Activated CD8-positive, alpha-beta memory T cell treated with anti-CD3 and anti-CD28 coated beads for 1 hour (primary cell): ENCODE data around the gene FRMD3.

Experiments
- DNase-seq, 2 donors: peaks; one replicate each; pipeline ENCODE4 v3.0.0-alpha.2; 2020; ENCODE audit warnings: low read depth in 1 of 2; ENCODE audit errors: extremely low read depth in 1 of 2

The FRMD3 gene

DNA sequence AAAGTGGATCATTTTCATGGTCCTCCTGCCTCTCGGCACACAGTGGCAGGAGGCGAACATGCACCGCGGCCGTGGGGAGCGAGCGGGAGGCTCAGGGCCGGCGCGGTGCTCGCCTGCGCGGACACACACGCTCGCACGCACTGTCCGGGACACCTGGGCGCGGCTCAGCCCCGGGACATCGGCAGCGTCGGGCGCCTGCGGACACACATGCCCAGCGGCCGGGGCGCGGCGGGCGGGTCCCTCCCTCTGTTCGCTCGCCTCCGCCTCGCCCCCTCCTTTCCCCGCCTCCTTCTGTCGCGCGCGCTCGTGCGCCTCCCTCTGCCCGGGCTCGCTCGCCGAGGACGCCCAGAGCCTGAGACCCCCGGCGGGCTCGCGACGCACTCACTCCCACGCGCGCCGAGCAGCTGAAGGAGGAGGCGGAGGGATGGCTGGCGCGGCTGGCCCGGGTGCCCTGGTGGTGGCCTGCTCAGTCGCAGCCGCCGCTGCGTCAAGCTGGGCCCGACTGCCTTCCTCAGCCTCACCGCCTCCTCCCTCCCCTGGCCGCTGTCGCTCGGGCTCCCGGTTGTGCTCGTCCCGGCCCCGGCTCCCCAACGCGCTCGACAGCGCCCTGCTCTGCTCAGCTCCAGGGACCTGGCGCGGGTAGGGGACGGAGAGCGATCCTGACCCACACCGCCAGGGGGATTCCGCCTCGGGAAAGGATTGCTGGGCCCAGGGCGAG, at the start of gene FRMD3:
TSS of gene FRMD3 (minus strand) at position 230 of the 718 bp plus-strand sequence. CDS start at position 60, 170 bp downstream.
- DNase-seq = no peak

DNA sequence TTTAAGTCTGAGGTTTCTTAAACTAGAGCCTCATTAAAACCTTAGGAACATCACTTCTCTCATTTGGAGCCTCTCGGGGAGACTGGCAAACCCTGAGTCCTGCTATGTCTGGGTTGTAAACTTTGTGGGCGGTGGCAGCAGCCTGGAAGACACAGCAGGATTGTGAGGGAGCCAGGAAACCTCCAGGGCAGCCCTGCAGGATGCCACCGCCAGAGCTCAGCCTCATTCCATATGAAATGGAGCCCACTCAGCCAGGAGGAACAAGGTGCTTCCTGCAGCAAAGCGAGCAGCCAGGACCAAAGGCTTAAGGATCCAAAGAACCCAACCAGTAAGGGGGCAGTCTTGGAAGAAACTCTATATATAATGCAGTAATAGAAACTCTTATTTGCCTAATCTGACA, 46.8 kb upstream of the FRMD3 start:
- no peak for DNase-seq

DNA sequence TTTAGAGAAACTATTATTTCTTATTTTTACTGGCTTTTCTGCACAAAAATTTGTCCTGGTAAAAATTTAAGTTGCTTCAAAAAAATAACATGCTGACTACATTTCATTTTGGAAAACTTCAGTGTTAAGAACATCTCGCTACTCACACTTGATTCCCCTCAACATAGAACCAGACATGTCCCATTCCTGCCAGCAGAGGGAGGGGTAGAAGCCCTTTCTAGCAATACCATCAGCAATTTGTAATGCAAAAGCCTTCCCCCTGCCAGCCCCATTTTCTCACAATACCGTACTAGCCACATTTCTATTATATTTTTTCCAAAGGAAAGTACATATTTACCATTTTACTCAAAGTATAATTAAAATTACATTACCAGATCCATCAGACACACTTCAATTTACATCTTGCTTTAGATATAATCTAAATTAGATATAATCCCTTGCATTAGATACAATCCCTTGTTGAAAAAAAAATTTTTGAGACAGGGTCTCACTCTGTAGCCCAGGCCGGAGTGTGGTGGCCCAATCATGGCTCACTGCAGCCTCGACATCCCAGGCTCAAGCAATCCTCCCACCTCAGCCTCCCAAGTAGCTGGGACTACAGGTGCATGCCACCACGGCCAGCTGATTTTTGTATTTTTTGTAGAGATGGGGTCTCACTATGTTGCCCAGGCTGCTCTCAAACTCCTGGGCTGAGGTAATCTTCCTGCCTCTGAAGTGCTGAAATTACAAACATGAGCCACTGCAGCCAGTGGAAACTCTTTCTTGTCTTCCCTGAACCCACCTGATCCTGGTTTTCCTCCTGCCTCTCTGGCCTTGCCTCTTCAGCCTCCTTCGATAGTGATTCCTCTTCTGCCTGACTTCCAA, 45.2 kb upstream of the FRMD3 start:
- no peak for DNase-seq

DNA sequence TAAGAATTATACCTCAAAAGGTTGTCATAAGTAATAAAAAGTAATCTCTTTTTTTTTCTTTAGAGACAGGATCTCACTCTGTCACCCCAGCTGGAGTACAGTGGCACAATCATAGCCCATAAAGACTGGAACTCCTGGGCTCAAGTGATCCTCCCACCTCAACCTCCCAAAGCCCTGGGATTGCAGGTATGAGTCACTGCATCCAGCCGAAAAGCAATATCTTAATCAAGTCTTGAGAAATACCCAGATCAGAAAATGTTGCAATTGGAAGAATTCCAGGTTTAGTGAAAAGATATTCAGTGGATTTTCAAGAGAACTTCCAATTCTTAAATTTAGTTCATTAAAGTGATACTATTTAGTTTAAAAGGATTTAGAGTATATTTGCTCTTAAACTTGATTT, 43.8 kb upstream of the FRMD3 start:
- DNase-seq = no peak

DNA sequence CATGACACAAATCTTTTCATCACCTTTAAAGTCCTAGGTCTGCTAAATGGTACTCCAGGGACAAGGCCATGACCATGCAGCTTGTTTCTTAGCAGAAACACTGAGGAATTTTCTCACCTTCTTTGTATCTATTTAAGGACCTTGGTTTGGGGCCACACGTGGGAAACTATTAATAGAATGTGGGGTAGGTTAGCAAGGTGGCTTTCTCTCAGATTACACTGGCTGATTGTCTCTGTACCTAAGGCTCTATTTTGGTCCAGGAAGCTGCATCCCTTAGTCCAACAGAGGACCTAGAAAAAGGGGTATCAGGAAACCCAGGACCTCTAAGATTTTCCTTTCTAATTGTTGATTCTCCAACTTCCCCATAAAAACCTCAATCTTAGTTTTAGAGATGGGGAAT, 36.3 kb upstream of the FRMD3 start:
- no peak for DNase-seq

DNA sequence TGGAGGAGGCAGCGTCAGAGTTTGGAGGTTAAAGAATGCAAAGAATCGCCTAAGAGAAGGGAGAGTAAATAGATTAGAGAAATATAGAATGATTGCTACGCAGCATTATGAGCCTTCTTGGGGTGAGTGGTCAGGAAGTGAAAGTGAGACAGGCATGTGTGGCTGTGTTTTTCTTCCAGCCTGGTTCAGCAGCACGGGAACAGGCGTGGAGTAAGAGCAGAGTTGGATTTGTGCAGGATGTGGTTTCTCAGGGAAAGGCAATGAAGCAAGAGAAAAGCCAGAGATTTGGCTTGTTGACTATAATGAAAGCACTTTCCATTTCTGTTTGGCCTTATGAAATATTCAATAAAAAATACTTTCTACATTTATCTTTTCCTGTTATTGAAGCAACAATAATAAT, 34.3 kb upstream of the FRMD3 start:
- DNase-seq = no peak

DNA sequence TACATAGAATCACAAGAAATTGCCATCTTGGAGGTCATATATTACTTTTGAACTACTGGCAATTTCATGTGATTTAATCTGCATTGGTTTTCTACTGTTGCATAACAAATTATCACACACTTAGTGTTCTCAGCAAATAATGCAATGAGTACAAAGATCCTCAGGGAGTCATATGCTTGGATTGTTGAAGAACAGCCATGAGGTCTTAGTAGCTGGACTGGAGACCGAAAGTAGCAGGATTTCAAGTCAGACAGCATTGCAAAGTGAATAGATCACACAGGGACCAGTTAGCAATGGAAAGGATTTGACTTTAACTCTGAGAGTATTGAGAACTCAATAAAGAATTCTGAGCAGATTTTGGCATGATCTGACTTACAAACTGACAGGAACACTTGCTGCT, 32.2 kb upstream of the FRMD3 start:
- no peak for DNase-seq

DNA sequence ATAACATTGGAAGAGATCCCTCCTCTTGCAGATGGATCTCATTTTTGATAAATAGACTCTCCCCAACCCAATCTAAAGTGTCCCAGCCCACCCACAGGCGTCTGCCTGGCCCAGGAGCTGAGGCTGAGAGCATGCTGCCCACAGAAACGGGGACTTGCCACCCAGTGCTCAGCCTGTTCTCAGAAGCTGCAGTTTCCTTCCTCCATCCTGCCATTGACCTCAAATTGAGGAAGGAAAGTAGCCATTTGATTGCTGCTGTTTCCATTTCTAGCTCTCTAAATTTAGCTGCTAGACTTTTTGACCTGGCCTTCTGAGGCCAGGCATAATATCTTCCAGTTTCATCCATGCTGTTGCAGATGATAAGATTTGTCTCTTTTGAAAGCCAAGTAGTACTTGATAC, 31.1 kb upstream of the FRMD3 start:
- DNase-seq = no peak

DNA sequence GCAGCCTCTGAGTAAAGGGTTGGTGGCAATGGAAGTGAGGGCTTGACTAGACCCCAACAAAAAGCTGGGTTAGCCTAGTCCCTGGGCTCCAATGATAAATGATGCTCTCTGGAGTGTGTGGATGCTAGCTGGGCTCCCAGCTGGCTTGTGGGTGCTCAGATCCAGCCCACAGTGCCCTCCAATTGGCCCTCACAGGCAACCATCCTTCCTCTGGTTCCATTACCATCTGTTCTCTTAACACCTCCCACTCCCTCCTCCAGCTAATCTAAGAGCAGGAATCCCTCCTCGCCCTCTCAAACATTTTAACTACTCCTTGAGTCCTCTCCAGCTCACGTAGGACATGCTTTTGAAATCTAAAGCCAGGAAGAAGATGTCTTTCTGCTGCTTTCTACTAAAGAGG, 25.2 kb upstream of the FRMD3 start:
- DNase-seq = no peak

DNA sequence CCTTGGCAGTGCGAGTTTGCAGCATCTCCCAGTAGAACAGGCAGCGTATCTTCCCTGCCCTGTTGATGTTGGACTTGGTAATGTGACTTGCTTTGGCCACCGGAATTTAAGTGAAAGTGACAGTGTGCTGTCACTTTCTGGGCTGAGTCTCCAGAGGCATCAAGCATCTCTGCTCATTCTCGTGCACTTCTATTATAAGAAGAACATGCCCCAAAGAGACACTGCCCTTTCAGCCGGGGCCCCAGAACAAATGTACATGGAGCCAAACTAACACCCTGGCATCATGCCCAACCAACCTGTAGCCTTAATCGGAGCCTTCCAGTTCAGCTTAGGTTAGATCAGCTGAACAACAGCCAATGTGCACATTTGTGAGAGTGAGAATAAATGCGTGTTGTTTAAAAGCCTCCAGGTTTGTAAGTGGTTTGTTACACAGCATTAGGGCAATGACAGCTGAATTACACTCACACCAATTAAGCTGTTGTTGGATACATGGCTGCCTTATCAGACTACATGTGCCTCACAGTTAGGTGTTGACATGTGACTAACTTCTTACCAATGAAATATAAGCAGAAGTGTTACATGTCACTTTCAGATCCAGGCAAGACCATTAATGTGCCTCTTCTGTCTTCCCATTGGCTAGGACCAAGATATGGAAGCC, 22.1 kb upstream of the FRMD3 start:
- DNase-seq = no peak

DNA sequence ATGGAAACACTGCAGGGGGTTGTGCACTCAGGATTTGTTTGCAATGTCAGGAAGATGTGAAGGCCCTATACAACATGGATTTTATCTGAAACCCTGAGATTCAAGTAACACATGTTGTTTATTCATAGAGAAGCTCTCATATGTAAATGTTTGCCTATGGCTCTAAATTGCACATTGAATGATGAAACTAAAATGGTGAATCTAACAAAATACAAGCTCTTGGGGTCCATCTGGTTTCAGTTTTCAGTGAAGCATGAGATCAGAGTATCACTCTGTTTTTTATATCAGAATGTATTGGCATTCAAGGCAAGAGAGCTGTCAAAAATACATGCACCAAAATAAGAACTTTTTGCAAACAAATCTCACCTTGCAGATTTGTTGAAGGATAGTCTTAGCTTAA, 19.6 kb upstream of the FRMD3 start:
- DNase-seq = no peak

DNA sequence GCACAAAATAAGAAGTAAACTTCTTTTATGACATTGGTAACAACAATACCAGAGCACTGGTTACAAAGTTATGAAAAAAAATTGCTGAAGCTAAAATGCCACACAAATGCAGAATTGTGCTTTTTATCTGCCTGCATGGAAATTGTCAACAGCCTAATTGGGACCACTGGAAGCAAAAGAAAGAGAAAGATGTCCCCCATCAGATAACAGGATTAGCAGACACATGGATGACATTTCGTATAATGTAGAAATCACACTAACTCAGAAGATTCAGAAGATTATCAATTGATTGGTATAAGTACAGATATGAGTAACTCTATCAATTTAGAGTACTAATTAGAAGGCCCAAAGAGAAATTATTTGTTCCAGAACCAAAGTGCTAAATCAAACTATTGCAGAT, 19.1 kb upstream of the FRMD3 start:
- no peak for DNase-seq

DNA sequence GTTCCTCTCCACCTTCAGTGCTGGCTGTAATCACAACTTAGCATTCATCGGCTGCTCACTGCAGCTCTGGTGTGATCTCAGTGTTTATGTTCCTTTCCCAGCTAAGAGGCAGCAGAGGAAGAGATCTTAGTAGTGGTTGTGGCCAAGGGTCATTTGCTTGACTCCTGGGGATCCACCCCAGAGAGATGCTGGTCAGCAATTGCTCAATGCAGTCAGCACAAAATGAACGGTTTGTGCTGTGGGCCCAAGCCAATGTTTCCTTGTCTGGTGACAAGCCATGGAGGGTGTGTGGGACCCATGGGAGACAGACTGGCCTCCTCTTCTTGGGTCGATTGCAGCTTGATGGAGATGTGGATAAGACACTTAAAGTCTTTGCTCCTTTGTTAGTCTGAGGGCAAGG, 16.1 kb upstream of the FRMD3 start:
- no peak for DNase-seq

DNA sequence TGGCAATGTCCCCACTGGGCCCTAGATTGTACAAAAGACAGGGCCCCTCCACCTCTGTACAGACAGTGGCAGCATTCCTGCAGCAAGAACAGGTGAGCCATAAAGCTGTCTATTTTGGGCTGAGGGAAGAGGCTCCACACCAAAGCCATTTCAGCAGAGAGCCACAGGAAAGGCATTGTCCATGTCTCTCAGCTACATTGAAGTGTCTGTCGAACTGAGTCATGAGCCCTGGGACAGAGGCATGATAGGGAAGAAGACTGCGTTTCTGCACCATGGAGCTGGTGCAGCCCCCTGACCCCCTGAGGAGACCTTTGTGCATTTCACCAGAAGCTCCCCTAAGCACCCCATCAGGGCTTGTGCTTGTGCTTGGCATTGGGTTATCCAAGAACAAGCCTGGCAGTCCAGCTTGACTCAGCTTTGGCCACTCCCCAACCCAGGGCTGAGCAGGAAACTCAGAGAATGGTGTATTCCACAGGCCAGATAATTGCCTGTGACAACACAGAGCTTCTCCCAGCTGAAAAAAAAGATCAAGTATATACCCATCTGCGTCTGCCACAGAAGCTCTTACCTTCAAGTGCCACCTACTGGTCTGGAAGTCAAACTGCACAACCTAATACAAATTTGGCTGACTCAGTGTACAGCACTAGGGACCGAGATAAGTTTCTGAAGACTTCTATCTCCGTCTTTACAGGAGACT, 5.9 kb upstream of the FRMD3 start:
- DNase-seq = no peak

DNA sequence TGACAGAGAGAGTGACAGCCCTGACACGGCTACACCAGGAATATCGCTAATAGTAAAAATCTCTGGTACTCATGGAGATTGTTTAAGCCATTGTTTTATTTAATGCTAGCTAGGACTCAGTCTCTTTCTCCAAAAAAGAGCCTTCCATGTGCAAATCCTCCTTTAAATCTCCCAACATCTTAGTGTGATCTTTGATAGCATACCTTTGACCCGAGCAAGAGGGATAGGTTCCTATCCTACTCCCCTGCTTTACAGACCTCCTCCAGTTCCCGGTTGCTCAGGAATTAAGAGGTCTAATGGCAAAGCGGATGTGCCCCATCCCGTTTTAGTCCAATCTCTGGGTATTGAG, 663 bp upstream of the FRMD3 start:
- no peak for DNase-seq

DNA sequence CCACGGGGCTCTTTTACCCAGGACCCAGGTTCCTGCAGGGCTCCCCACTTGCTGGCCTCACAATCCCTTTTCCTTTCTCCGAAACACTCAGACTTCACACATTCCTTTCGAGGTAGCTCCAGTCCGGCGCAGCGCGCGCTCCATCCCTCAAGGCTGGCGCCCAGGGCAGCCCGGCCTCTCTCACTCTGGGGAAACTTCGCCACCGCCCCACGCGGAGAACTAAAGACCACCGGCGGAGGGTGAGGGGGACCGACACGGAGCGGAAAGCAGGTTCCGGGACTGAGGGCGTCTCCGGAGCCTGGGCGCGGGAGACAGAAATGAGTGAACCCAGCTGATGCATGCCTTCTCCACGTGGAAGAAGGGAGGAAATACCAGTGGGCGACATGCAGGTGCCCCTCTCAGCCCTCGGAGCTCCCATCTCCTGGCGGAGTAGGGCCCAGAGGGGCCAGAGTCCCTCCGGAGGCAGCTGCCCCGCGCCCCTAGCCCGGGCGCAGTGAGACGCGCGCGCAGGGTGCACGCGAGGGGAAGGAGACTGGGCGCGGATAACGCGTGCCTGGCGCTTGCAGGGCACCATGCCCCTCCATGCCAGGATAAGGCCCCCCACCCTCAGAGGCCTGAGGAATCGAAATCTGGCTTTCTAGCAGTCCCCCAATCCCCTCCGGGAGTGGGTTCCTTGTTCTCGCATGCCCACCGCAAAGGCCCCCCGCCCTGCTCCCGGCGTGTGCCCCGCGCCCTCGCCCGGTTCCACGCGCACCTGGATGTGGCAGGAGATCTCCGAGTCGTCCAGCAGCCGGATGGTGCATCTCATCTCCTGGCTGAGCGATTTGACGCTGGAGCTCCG, 650 bp downstream of the FRMD3 start:
- DNase-seq = no peak

DNA sequence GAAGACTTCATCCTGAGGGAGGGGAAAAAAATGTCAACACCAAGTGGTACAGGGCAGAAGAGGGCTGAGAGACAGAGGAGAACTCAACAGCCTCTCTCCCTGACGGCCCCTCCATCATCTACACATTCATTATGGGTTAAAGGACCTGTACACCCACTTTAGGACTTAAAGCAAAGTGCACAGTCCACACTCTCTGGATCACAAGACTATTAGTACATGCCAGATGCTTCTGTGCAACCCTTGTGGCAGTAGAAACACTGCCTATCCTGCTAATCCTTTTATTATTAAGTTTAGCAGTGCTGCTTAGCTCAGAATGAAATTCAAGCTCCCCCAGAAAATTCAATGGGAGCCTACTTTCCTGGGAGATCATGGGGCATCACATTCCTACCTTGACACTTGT, 1.9 kb downstream of the FRMD3 start:
- DNase-seq = no peak

DNA sequence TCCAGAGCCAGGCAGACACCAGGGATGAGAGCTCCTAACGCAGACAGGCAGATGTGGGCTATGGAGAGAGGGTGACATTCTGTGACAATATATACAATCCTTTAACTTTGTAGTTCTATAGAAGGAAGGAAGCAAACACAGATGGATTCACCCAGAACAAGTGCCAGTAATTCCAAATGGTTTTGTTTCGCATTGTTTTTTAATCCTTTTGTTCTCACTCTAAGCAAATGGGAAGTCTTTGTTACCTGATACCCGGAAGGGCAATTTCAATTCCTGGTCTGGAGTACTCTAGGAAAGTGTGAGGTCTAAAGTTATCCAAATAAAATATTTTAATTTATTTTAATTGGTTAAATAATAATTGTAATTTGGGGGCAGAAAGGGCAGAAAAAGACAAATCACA, 2.5 kb downstream of the FRMD3 start:
- DNase-seq = no peak

DNA sequence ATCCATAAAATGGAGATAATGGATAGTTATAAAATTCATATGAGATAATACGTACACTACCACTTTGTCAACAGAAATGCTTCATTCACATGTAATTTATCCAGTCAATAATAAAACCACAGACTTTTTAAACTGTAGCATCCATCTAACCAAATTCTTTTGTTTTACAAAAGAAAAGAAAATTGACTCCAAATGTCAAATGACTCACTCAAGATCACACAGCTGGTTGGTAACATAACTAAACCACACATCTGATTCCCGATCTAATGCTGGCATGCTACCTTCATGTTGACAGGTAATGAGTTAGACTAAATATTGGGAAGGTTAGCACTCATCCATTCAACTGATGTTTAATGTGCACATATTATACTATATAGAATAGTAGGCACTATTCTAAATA, 4.9 kb downstream of the FRMD3 start:
- DNase-seq = no peak

DNA sequence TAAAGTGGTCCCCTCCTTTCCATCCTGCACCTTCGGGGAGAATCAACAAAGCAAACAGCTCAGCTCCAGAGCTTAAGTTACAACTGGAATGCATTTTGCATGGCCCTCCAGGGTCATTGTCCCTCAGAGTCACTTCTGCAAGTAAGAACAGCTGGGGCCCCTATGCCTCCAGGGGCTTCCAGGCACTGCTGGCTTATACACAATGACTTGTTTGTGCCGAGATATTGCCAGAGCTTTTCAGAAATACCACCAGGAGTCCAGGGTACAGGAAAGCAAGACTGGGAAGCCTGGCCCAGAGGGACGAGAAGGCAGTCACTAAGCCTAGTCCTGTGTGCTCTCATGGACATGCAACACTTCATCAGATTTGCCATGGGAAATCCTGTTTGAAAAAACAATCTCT, 11.3 kb downstream of the FRMD3 start:
- no peak for DNase-seq

DNA sequence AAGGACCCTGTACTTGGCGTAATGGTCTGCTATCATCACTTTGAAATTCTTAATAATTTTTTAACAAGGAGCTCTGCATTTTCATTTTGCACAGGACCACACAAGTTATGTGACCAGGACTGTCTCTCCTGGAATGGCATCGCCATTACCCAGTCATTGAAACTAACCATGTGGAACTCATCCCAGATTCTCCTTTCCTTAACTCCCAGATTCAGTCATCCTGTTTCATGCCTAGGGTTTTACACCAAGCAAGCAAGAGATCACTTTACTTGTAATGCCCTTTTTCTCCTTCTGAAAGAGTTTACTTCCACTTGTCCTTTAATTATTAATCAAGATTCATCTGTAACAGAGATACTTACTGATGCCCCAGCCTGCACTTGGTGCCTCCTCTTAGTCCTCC, 12.0 kb downstream of the FRMD3 start:
- DNase-seq = no peak
